HG03354 (cell line): ENCODE measurements around the gene MYO15B.
"Not testable (repeated sequence)": the region's sequence is repeated elsewhere in the genome, so short reads cannot be mapped to it uniquely, and the experiment has no call there.

ENCODE experiments used
- ATAC-seq: cut with Tn5 transposase; IDR thresholded peaks from one replicate; pipeline ENCODE4 v1.9.1; 2021; ENCODE audit warnings: mild to moderate bottlenecking; ENCODE audit not compliant: unreplicated experiment, poor library complexity, severe bottlenecking

MYO15B gene

GRCh38 chr17:75573994-75574393 lies 13.6 kb upstream of the MYO15B start:
- ATAC-seq, result no peak

- no peak for ATAC-seq
Measured at GRCh38 chr17:75574404-75575036, 13.1 kb upstream of the MYO15B start.

GRCh38 chr17:75575197-75575596 lies 12.4 kb upstream of the MYO15B start:
- no peak for ATAC-seq

- no peak for ATAC-seq
Measured at GRCh38 chr17:75575728-75576127, 11.9 kb upstream of the MYO15B start.

- no peak for ATAC-seq
Measured at GRCh38 chr17:75576661-75577060, 10.9 kb upstream of the MYO15B start.

GRCh38 chr17:75581121-75581725 lies 6.4 kb upstream of the MYO15B start:
- not testable (repeated sequence) for ATAC-seq

- ATAC-seq, result not testable (repeated sequence)
Measured at GRCh38 chr17:75583197-75583596, 4.4 kb upstream of the MYO15B start.

- no peak for ATAC-seq
Measured at GRCh38 chr17:75584849-75585175, 2.8 kb upstream of the MYO15B start.

GRCh38 chr17:75588596-75589011 lies 1.0 kb downstream of the MYO15B start:
- peak; percentile 4 for ATAC-seq

- peak; percentile 83 for ATAC-seq
Measured at GRCh38 chr17:75589012-75589918, 1.7 kb downstream of the MYO15B start.

GRCh38 chr17:75589919-75590303 lies 2.3 kb downstream of the MYO15B start:
- ATAC-seq, result no peak

- no peak for ATAC-seq
Measured at GRCh38 chr17:75590314-75590761, 2.7 kb downstream of the MYO15B start.

GRCh38 chr17:75590849-75591721 lies 3.5 kb downstream of the MYO15B start:
- ATAC-seq, result no peak

GRCh38 chr17:75591722-75592302 lies 4.2 kb downstream of the MYO15B start:
- ATAC-seq, result no peak

GRCh38 chr17:75592348-75593020 lies 4.9 kb downstream of the MYO15B start:
- ATAC-seq, result no peak

GRCh38 chr17:75593430-75593829 lies 5.8 kb downstream of the MYO15B start:
- not testable (repeated sequence) for ATAC-seq

- no peak for ATAC-seq
Measured at GRCh38 chr17:75594499-75595283, 7.1 kb downstream of the MYO15B start.

- ATAC-seq, result no peak
Measured at GRCh38 chr17:75595284-75595919, 7.8 kb downstream of the MYO15B start.
